Measurements from ENCODE around the gene KCNT1. TPM values are rescaled to one million over a fixed set of nuclear protein-coding genes. Genes with fewer than 3 reads are reported as not detected.

Gene KCNT1
- total RNA-seq, 6 experiments from 2014 or later = not detected

DNA sequence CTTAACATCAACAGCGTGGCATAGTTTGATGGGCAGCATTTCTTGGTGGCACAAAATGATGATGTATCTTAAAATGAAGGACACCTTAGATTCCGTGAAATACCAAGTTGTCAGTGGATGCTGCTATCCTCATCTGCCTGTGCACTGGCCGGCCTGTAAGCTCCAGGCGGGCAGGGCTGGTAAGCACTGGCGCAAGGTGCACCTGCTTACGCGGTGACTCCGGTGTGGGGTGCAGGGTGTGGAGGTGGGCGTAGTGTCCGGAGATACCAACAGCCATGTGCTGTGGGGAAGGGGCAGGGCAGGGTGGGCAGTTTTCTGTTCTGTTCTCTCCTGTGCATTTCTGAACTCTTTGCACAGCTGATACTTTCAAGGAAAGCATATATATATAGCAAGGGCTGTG, 101.5 kb downstream of the KCNT1 start:
- Mint-ChIP-seq H3K4me3 (no peak overlapping the region), H3K27me3 (ENCODE audit: insufficient read depth) (peaks cover 7% of the 10 kb centered on the region), H3K4me1 (ENCODE audit: low read depth) (peaks cover 14% of the 10 kb centered on the region), H3K36me3 (ENCODE audit: low read depth) (no peaks in the 10 kb centered on the region), H3K9me3 (no peaks in the 10 kb centered on the region), H3K27ac (no peak overlapping the region)
- TF ChIP-seq, protein P1, sequence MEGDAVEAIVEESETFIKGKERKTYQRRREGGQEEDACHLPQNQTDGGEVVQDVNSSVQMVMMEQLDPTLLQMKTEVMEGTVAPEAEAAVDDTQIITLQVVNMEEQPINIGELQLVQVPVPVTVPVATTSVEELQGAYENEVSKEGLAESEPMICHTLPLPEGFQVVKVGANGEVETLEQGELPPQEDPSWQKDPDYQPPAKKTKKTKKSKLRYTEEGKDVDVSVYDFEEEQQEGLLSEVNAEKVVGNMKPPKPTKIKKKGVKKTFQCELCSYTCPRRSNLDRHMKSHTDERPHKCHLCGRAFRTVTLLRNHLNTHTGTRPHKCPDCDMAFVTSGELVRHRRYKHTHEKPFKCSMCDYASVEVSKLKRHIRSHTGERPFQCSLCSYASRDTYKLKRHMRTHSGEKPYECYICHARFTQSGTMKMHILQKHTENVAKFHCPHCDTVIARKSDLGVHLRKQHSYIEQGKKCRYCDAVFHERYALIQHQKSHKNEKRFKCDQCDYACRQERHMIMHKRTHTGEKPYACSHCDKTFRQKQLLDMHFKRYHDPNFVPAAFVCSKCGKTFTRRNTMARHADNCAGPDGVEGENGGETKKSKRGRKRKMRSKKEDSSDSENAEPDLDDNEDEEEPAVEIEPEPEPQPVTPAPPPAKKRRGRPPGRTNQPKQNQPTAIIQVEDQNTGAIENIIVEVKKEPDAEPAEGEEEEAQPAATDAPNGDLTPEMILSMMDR (IDR thresholded peaks at IDR 0.05) = no peak
- no peak for DNase-seq

DNA sequence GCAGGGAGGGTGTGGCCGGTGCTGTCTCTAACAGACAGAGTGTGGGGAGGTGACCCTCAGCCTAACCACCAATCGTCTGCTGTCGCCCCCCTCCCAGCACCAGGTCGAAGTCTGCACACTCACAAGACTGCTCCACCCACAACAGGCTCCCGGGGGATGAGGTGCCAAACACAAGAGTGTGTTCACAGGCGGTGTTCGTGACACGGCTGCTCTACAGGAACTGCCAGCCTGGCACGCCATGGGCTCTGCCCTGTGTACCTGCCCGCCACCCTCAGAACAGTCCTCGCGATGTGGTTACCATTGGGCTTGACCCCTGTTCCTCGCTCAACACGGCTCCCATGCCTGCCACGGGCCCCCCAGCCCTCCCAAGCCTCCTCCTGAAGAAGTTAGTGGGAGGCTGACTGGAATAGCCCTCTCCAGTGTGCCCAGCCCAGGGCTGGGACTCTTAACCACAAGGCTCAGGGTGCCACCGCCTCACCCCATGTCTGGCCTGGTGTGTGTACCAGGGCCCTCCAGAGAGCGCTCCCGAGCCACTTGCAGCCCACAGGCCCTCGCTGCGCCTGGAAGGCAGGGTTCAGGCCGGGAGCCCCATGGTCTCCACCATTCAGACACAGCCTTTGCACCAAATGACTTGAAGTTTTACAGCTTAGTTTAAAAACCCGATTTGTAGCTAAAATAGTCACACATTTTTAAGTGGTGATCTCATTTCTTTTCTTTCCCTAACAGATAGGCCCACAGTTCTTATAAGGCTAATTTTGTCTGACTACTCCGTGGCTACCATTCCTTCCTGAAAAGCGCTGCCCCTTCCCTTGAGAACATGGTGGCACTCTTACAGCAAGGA, 102.8 kb downstream of the KCNT1 start:
- no peak overlapping the region for H3K4me3 Mint-ChIP-seq

DNA sequence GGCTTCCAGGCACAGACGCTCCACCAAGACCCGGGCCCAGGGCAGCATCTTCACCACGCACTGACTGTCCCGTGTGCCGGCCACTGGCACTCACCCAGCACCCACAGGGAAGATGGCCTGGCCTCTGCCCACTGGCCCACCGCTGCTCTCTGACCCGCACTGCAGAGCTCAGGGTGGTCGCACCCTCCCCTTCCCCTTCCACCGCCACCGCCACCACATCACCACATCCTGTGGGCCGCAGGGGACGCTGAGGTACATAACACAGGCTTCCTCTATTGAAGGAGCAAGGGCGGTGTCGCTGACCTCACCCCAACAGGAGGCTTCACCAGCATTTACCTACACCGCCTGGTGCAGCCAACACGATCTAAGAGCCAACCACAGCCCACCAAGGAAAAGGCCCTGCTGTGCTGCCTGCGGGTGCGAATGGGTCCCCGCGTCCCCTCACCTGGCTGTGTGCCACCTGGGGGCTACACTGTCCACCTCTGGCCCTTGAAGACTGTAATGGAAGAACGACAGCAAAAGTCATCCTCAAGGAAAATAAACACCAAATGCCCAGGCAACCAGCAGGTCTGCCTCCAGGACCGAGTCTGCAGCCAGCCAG, 103.5 kb downstream of the KCNT1 start:
- H3K27ac Mint-ChIP-seq = no peak overlapping the region; the same call in 1 of the 2 replicates
- peaks cover 3% of the 10 kb centered on the region for H3K27me3 Mint-ChIP-seq (ENCODE audit: insufficient read depth)
- H3K4me3 Mint-ChIP-seq = no peak overlapping the region
- no peaks in the 10 kb centered on the region for H3K9me3 Mint-ChIP-seq
- TF ChIP-seq, protein P1 (IDR thresholded peaks at IDR 0.05) = no peak
- DNase-seq = no peak
- H3K36me3 Mint-ChIP-seq (ENCODE audit: low read depth) = no peaks in the 10 kb centered on the region
- peaks cover 29% of the 10 kb centered on the region for H3K4me1 Mint-ChIP-seq (ENCODE audit: low read depth)

More for the DNA sequence above, 102.8 kb downstream of the KCNT1 start:
- Mint-ChIP-seq H3K9me3 (no peaks in the 10 kb centered on the region), H3K36me3 (ENCODE audit: low read depth) (no peaks in the 10 kb centered on the region), H3K4me1 (ENCODE audit: low read depth) (peaks cover 26% of the 10 kb centered on the region), H3K27me3 (ENCODE audit: insufficient read depth) (peaks cover 3% of the 10 kb centered on the region), H3K27ac (no peak overlapping the region; the same call in 1 of the 2 replicates)
- DNase-seq = no peak
- TF ChIP-seq, protein P1 (IDR thresholded peaks at IDR 0.05) = peak; percentile 1; the same call in 1 of the 2 replicates

DNA sequence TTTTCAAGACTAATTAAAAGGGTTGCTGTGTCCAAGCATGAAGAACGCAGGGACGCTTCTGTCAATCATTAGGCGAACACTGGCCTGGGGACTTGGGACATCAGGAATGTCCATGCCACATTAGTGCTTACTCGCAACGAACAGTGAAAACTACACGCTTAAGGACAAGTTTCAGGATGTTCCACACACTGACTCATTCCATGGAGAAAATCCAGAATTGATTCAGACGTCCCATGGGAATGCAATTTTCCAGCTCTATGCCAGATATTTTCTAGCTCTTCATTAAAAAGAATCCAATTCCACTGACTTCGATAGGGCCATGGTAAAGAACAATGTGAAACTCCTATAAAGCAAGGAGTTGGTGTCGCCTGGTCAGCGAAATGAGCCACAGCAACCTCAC, 107.2 kb downstream of the KCNT1 start:
- H3K27ac Mint-ChIP-seq = no peak overlapping the region
- no peaks in the 10 kb centered on the region for H3K9me3 Mint-ChIP-seq
- H3K4me3 Mint-ChIP-seq = no peak overlapping the region
- peaks cover 29% of the 10 kb centered on the region for H3K4me1 Mint-ChIP-seq (ENCODE audit: low read depth)
- peak; percentile 4 for DNase-seq
- H3K36me3 Mint-ChIP-seq (ENCODE audit: low read depth) = peaks cover 13% of the 10 kb centered on the region
- TF ChIP-seq, protein P1 (IDR thresholded peaks at IDR 0.05) = no peak
- peaks cover 7% of the 10 kb centered on the region for H3K27me3 Mint-ChIP-seq (ENCODE audit: insufficient read depth)

DNA sequence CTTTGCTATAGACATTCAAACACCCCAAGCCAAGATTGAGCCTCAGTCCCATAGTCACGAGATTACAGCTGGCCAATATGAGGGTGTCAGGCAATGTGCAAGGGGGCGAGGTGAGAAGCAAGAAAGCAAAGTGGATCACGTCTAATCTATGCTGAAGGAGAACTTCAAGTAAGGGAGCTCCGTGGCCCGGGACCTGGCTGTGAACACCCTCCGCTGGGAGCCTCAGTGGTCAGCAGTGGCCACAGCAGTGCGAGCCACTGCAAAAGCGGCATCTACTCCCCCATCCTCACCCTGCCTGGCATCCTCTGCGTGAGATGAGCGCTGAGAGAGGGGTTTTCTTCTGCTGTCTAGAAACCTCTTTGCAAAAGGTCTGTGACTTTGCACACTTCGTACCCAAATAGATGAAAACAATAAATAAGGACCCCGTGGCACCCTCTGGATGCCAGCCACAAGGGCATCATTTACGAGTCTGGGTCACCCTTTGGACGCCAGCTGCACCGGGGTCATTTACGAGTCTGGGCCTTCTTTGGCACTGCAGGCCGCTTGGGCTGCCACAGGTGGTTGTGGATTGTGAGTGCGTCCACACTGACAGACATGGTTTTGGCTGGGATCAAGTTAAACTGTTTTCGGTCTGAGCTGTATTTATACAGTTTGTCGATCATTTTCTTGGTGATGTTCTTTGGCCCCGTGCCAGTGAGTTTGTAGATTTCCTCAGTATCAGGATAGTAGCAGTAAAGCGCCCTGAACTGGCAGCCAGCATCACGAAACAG, 109.0 kb downstream of the KCNT1 start:
- Mint-ChIP-seq H3K9me3 (no peaks in the 10 kb centered on the region), H3K4me3 (no peak overlapping the region), H3K27me3 (ENCODE audit: insufficient read depth) (peaks cover 8% of the 10 kb centered on the region), H3K4me1 (ENCODE audit: low read depth) (peaks cover 15% of the 10 kb centered on the region), H3K27ac (no peak overlapping the region), H3K36me3 (ENCODE audit: low read depth) (peaks cover 19% of the 10 kb centered on the region)
- TF ChIP-seq, protein P1 (IDR thresholded peaks at IDR 0.05) = no peak
- no peak for DNase-seq
